ENCODE measurements around the gene CAMK2N1.

The CAMK2N1 gene

DNA sequence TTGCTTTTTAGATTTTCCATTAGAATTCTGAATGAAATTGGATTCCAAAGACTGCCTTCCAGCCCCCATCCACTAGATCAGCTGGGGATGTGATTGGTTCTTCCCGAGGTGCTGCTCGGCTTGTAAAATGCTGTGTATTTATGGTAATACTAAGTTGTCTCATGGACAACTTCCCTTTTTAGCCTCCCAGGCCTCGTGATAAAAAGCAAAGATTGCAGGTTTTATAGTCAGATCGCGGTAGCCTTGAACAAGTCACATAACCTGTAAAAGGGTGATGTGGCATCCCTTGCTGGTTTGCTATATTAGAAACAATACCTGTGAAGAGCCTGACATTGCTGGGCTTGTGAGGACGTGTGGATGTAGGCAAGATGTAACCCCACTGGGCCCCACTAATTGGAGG lies 11.5 kb upstream of the CAMK2N1 start:
- in situ Hi-C loops (cut with MboI; ENCODE audit: low sequenced_read_pairs) = loop anchor here (25.0 kb wide), 1 partner anchor 285 kb away; no protein-coding TSS in a partner anchor

DNA sequence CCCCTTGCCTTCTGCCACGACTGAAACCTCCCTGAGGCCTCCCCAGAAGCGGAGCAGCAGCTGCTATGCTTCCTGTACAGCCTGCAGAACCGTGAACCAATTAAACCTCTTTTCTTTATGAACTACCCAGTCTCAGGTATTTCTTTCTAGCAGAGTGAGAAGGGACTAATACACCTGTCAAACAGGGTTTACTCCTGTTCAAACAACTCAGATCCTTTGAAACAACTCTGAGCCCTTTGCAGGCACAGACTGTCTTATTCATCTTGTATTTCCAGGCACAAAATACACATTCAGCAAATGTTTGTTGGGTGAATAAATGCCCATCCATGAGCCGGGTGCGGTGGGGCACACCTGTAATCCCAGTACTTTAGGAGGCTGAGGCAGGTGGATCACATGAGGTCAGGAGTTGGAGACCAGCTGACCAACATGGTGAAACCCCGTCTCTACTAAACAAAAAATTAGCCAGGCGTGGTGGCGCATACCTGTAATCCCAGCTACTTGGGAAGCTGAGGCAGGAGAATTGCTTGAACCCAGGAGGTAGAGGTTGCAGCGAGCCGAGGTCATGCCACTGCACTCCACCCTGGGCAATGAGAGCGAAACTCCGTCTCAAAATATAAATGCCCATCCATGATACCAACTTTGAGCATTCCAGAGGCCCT lies 10.8 kb upstream of the CAMK2N1 start:
- in situ Hi-C loops (cut with MboI; ENCODE audit: low sequenced_read_pairs) = loop anchor here (25.0 kb wide), 1 partner anchor 285 kb away; no protein-coding TSS in a partner anchor

DNA sequence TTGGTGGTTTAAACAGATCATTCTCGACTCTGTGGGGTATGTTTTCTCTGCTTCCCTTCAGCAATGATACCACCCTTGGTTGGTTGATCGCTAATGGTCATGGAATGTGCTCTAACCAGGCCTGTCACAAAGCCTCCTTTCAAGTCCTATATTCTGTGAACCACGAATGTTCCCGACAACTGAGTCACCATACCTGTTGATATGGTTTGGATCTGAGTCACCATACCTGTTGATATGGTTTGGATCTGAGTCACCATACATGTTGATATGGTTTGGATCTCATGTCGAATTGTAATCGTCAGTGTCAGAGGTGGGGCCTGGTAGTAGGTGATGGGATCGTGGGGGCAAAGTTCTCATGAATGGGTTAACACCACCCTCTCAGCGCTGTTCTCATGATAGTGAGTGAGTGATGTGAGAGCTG lies 10.2 kb upstream of the CAMK2N1 start:
- in situ Hi-C loops (cut with MboI; ENCODE audit: low sequenced_read_pairs) = loop anchor here (25.0 kb wide), 1 partner anchor 284 kb away; no protein-coding TSS in a partner anchor

DNA sequence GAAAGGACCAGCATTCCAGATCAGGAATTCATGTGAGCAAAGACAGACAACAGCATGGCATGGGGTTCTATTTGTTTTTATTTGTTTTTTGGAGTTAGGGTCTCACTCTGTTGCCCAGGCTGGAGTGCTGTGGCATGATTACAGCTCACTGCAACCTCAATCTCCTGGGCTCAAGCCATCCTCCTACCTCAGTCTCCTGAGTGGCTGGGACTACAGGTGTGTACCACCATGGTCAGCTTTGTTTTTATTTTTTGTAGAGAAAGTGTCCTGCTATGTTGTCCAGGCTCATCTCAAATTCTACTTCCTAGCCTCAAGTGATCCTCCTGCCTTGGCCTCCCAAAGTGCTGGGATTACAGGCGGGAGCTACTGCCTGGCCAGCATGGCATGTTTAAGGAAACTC lies 9.7 kb upstream of the CAMK2N1 start:
- in situ Hi-C loops (cut with MboI; ENCODE audit: low sequenced_read_pairs) = loop anchor here (25.0 kb wide), 1 partner anchor 283 kb away; no protein-coding TSS in a partner anchor

DNA sequence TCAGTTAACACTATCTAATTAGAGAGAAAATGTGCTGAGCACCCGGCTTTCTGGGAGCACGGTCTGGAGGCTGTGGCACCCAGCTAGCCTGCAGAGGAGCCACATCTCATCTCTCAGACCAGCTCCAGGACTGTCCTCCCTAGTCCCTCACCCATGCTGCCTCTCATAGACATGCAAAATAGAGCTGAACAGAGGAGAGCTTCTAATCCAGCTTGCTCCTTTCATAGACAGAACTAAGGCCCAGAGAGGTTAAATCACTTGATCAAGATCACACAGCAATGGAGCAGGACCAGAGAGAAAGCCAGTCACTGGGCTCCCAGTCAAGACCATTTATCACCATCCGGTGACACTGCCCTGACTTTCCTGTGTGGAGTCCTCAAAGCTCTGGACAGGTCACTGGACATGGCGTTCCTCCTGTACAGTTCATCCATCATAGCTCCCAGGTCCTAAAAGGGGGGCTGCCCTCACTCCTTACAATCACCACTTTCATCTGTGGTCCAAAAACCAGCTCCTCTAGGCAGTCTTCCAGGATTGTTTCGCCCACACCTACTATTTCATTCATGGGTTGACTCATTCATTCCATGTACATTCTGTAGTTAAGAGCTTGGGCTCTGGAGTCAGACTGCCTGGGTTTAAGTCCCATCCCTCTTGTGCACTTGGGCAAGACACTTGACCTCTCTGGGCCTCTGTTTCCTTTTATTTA lies 8.8 kb upstream of the CAMK2N1 start:
- in situ Hi-C loops (cut with MboI; ENCODE audit: low sequenced_read_pairs) = loop anchor here (25.0 kb wide), 1 partner anchor 282 kb away; no protein-coding TSS in a partner anchor

DNA sequence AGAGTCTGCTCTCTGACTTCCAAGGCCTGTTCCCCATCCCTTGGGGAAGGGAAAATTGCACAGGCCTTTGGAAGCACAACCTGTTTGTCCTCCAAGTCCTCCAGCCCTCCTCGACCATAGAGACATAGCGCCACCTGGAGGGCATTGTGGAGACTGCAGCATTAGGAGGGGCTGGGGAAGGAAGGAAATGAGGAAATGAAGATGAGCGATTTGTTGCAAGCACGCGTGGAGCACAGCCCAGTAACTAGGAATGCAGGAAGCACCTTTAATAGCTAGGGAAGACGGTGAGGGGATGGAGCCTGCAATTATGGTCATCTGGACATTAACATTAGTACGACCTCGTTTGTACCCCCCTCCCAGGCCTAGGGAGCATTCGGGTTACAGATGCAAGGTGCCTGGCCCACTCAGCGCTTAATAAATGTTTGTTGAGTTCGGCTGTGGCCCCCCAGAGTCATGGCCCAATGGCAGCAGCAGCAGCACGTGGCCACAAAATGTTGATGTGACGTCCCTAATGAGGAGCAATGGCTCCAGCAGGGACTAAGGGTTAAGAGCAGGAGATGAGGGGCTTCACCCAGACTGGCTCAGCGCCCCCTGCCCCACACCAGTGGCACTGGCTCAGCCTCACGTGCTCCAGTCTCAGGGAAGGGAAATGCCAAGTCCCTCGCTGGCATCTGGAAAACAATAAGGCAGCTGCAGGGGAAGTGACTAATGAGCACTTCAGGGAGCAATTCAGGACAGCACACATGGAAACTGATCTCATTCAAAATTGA lies 8.0 kb upstream of the CAMK2N1 start:
- in situ Hi-C loops (cut with MboI; ENCODE audit: low sequenced_read_pairs) = loop anchor here (25.0 kb wide), 1 partner anchor 282 kb away; no protein-coding TSS in a partner anchor

DNA sequence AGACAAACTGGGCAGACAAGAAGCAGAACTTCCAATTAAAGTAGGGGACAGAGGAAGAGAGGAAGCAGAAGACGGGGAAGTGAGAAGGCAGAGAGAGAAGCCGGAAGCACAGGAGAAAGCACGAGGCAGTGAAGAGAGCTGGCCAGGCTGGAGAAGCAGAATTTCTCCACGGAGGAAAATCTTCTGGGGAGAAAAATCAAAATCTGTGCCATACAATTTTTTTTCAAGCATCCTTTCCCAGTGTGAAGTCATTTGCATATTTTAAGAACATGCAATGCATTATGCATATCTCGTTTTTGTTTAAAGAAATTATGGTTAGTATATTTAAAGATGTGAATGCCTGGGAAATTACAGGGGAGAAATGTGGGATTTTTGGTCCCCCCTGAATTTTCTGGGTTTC lies 7.3 kb upstream of the CAMK2N1 start:
- in situ Hi-C loops (cut with MboI; ENCODE audit: low sequenced_read_pairs) = loop anchor here (25.0 kb wide), 1 partner anchor 281 kb away; no protein-coding TSS in a partner anchor

DNA sequence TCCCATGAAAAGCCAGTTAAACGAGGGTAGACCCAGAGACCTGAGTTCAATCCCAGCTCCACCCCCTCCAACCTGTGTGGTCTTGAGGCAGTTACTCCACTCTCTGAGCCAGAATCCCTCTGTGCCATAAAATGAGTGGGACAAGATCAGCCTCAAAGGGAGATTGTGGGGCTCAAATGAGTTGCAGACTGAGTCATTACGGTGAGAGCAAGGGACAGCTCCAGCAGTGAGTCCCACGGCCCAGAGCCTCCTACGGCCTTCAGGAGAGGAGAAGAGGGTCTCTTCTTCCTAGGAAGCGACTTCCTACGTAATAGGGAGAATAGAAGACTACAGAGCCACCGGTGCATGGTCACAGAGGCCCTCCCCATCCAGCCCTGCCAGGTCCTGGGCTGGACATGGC lies 6.7 kb upstream of the CAMK2N1 start:
- in situ Hi-C loops (cut with MboI; ENCODE audit: low sequenced_read_pairs) = loop anchor here (25.0 kb wide), 1 partner anchor 280 kb away; no protein-coding TSS in a partner anchor

DNA sequence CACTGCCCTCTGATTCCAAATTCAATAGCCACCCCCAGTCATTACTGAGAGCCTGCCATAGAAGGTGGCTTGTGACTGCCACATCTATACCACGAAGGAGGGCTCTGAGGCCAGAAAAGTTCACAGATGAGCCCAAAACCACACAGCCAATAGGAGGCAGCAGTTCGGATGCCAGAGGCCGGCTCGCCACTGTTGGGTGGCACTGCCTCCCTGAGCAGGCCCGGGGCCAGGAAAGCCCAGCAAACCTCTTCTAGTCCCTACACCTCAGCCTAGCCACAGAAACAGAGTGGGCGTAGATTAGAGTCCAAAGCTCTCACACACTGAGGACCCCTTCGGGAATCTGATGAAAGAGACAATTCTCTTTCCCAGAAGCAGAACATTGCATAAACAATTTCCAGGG lies 5.9 kb upstream of the CAMK2N1 start:
- in situ Hi-C loops (cut with MboI; ENCODE audit: low sequenced_read_pairs) = loop anchor here (25.0 kb wide), 1 partner anchor 280 kb away; no protein-coding TSS in a partner anchor

DNA sequence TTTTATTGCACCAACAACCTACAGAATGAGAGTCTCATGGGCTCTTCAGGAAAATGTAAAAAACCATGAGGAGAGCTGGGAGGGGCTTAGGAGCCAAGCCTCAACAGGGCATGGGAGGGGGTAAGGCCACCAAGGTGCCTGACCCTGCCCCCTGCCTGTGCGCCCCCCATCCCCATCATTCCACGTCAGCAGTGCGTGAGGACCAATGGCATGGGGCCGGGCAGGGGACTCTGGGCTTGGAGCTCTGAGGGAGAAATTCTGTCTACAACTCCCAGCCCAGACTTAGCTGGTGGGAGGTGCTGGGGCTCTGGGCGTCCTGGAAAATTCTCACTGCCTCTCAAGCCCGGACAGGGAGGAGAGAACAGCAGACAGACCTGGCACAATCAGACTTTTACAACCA lies 5.2 kb upstream of the CAMK2N1 start:
- in situ Hi-C loops (cut with MboI; ENCODE audit: low sequenced_read_pairs) = loop anchor here (25.0 kb wide), 1 partner anchor 279 kb away; no protein-coding TSS in a partner anchor

DNA sequence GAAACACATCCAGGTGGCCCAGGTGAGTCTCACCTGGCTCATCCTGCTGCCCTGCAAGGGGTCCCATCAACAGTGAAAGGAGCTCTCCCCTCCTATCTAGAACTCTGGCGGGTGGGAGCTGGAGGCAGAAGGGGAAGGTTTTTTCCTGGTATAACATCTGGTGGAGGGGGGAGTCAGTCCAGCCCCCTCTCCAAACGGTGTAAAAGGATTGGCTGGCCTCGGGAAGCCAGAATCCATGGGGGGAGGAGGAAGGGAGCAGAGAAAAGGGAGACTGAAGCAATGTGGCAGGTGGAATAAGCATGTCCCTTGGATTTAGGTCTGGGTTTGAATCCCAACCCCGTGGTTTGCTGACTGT lies 1.2 kb upstream of the CAMK2N1 start:
- in situ Hi-C loops (cut with MboI; ENCODE audit: low sequenced_read_pairs) = loop anchor here (25.0 kb wide), 1 partner anchor 275 kb away; no protein-coding TSS in a partner anchor

DNA sequence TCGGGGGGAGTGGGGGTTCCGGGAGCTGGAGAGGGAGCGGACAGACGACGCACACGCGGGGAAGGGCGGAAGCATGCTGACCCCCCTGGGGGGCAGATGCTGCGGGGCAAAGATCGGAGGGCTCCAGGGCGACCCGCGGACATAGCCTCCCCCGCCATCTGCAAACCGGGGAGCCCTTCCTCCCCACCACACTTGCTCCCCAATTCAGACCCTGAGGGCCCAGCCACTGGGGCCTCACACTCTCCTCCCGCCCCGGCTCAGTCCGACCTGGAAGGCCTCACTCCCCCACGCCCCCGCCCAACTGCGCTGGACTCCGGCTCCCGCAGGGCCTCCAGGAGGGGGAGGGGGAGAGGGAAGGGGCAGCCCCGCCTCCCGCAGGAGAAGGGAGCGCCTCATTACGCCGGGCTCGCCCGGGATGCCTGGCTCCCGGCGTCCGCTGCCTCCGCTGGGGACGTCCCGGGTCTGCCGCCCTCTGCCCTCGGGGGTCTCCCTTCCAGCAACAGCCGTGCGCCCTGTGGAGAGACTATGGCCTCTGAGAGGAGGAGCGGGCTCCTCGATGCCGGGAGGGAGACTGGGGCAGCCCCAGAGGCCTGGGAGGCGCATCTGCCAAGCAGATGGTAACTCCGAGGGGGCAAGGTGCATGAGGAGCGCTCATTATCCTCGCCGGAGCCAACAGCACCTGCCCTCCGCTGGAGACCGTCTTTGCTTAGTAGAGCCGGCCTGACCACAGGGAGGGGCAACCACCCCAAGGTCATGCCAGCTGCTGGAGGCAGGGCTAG lies 636 bp upstream of the CAMK2N1 start:
- in situ Hi-C loops (cut with MboI; ENCODE audit: low sequenced_read_pairs) = loop anchor here (25.0 kb wide), 1 partner anchor 274 kb away; no protein-coding TSS in a partner anchor

DNA sequence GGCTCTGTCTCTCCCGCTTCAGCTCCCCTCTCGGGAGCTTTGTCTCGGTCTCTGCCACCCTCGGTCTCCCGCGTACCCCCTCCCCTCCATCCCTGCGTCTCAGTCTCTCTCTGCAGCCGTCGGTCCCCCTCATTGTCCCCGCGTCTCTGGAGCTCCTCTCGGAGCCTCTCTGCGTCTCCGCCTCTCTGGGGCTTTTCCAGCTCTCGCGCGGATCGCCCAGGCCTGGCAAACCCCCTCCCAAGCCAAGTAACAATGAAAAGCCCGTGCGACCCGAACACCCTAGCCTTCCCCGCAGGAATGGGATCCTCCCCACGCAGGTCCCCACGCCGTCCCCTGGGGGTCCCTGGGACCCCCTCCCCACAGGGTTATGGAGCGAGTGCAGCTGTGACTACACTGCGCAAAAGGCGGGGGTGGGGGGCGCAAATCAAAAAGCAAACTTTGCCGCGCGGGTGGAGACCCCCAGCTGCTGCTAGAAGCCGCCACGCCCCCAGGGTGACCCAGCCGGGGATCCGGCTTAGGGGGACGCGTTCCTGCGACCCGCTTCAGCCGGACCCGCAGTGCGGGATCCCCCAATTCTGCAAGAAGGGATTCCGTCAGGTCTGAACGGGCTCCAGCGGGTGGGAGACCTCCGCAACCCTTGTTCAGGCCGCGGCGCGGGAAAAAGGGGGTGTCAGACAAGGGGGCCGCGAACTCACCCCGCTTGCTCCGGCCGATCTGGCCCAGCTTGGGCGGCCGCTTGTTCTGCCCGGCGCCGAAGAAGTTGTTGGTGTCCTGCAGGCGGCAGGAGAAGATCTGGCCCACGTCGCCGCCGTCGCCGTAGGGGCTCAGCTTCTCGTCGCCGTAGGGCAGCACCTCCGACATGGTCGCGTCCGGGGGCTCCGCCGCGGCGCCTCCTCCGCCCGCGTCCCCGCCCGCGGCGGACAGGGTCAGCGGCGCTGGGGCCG lies 1.2 kb downstream of the CAMK2N1 start:
- in situ Hi-C loops (cut with MboI; ENCODE audit: low sequenced_read_pairs) = loop anchor here (25.0 kb wide), 1 partner anchor 272 kb away; no protein-coding TSS in a partner anchor

DNA sequence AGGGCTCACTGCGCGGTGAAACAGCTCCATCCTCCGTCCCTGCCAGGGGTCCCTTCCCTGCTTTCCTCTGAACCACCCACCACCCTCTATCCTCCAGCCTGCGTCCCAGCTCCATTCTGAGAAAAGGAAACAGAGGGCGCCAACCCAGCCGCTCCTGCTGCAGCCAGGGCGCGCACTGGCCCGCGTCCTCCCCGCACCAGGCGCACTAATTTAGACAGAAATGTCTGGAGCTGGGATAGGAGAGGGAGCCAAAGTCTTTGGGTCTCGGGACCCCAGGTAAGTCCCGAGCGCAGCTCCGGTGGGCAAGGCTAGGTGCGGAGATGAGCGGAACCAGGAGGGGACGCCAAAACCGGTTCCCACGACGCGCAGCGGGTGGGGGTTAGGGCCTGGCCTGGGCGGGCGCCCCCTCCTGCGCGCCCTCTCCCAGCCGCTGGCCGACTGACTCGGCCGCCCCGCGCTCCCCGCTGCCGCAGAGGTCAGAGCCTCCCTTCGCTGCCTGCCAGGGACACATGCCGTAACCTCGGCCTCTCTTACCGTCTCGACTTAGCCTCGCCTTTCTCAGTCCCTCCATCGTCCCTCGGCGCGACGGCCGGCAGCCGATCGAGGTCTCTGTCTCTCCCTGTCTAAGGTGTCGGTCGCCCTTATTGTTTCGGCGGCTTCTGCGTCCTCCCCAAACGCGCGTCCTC lies 2.0 kb downstream of the CAMK2N1 start:
- in situ Hi-C loops (cut with MboI; ENCODE audit: low sequenced_read_pairs) = loop anchor here (25.0 kb wide), 1 partner anchor 272 kb away; no protein-coding TSS in a partner anchor

DNA sequence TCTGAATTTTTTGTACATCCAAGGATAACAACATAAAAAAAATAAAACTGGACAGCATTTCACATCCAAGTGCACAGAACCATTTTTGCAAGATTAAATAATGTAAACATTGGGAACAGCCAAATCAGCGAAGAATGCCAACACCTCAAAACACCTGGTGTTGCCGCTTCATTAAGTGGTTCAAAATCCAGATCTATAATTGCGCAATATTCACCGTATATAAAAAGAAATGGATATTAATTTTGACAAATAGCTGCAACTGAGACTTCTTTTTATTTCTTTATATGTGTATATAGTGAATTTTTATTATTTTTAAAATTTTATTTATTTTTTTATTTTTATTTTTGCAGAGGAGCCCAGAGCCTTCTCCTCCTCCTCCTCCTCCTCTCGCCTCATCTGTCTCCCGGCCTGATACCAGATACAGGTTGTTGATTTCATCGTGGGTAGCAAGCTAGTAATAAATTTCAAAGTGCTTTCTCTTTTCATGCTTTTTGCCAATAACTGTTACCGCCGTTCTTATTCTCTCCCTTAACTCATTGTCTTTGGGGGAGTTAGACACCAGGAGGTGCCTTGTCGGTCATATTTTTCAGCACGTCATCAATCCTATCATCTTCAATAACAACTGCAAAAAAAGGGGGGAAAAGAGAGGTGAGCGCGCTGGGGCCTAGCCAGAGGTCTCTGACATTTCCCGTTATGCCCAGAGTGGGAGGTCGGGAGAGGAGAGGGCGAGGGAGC lies 2.7 kb downstream of the CAMK2N1 start:
- in situ Hi-C loops (cut with MboI; ENCODE audit: low sequenced_read_pairs) = loop anchor here (25.0 kb wide), 1 partner anchor 271 kb away; no protein-coding TSS in a partner anchor

DNA sequence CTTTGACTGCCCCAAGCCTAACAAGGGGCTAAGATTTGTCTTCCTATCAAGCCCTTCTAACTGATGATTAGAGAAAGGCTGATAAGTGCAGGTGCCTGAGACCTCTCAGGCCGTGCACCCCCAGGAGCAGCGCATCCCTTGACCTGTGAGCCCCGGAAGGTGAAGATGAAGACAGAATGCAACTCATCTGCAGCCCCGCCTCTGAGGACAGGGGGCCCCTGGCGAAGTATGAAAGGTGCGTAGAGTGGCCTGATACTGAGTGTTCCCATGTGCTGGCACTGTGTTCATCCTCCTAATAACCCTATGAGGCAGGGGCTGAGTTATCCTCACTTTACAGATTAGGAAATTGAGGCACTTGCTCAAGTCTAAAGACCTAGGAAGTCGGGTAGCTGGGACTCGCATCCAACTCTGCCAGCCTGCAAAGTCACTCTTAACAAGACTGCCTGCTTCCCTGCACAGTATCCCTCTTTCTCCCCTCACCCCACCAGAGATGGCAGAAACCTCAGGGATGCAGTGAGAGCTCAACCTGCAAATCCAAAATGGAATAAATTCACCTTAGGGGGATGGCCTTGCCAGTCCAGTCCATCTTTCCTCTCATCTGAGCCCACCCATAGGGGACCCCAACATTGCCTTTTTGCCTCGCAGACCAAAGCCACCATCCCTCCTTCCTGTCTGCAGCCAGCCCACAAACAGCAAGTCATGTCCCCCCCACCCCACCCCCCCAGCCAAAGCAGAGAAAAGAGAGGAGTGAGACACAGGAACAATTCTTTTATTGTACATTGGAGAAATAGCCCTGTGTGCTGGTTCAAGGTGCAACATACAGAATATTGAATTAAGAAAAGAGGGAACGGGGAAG lies 4.1 kb downstream of the CAMK2N1 start:
- in situ Hi-C loops (cut with MboI; ENCODE audit: low sequenced_read_pairs) = loop anchor here (25.0 kb wide), 1 partner anchor 270 kb away; no protein-coding TSS in a partner anchor

Measured in HL-60/S4 treated with retinoic acid at 250 ng/mL for 4 days and 3 days (cell line).